HG02884 (cell line): ENCODE results near the gene STAP2.
A peak's percentile ranks its signal among the peaks of the same experiment; 100 is the strongest.
"Not testable (repeated sequence)": the region's sequence is repeated elsewhere in the genome, so short reads cannot be mapped to it uniquely, and the experiment has no call there.

Experiments
- ATAC-seq: cut with Tn5 transposase; IDR thresholded peaks from one replicate; pipeline ENCODE4 v1.9.1; 2021; ENCODE audit warnings: mild to moderate bottlenecking, moderate library complexity; ENCODE audit not compliant: unreplicated experiment

The STAP2 gene

DNA sequence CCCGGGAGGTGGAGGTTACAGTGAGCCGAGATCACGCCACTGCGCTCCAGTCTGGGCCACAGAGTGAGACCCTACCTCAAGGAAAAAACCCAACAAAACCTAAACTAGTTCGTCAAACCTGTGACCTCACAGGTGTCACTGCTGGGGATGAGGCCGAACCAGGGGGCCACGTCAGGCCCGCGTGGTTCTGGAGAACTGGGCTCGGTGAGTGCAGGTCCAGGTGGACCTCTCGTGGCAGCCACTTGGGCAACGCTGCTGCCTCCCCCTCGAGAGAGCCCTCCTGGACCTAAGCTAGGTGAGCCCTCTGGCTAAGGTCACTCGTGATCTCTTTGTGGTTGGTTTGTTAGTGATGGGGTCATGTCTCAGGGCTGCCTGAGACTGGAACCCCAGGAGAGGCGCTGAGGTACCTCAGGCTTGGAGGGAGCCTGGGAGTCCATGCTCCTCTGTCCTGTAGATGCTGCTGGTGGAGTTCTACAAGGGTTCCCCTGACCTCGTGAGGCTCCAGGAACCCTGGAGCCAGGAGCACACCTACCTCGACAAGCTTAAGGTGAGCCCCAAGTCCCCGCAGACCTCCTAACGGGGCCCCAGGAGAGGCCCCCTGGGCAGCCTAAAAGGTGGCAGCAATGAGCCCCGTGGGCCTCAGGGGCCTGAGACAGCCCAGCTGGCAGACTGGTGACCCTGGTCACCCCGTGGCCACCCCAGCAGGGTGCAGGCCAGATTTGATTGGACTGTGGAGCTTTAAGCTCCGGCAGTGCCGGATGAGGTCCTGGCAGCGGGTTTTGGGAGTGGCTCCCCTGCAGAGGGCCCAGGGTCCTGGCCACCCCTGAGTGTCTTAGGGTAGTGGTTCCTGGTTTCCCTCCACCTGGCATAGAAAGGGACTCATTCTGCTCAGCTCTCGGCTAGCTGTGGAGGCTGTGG lies 20.3 kb upstream of the STAP2 start:
- no peak for ATAC-seq

DNA sequence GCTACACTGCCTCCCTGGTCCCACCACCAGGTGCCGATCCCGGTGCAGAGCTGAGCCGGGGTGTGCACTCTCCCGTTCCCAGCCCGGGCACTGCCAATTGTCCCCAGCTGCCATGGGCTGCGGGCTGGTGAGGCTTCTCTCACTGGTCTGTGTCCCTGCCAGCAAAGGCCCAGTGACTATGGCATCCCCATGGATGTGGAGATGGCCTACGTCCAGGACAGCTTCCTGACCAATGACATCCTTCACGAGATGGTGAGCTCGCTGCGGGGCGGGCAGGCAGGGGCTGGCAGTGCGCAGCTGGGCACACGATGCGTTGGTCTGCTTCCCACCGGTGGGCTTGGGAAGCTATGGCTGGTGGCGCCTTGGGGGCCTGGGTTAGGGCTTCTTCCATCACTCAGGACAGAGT lies 19.3 kb upstream of the STAP2 start:
- ATAC-seq = no peak

DNA sequence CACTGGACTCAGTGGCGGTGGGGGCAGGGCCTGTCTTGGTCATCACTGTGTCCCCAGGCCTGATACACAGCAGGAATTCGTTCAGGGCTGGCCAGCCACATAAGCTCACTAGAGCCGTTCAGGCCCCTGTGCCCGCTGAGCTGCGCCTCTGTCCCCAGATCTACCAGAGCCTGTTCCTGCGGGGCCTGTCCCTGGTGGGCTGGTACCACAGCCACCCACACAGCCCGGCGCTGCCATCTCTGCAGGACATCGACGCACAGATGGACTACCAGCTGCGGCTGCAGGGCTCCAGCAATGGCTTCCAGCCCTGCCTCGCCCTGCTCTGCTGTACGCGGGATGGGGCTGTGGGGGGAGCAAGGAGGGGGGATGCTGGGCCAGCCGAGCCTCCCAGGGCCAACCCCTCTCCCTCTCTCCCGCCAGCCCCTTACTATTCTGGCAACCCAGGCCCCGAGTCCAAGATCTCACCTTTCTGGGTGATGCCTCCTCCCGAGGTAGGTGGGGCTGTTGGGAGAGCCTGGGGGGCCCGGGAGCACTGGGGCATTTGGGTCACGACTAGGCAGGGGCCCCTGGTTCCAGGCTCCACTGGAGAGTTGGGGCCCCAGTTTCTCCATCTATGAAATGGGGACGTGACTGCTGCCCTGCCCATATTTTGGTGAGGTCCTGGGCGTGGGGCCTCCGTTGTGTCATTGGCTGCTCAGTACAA lies 18.6 kb upstream of the STAP2 start:
- no peak for ATAC-seq

DNA sequence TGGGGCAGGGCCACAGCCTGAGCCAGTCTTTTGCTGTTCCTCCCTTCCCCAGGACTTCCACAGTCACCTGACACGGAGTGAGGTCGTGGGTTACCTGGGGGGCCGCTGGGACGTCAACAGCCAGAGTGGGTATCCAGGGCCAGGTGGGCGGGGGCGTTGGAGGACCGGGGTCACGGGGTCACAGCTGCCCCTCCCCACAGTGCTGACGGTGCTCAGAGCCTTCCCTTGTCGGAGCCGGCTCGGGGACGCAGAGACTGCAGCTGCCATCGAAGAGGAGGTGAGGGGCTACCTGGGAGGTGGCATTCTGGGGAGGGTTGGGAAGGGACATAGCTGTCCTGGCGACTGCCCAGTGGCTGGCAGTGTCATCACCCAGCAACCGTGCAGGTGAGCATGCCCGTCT lies 16.3 kb upstream of the STAP2 start:
- ATAC-seq = no peak

DNA sequence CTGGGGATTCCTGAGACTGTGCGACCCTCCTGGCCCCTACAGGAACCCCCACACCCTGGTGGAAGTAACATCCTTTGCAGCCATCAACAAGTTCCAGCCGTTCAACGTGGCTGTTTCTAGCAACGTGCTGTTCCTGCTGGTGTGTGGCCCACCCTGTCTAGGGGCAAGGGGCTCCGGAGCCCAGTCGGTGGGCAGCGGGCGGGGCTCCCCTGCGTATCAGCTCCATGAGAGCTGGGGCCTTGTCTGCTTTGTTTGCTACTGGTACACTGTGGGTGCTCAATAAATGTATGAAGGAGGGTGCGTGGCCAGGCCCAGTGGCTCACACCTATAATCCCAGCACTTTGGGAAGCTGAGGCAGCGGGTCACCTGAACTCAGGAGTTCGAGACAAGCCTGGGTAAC lies 15.7 kb upstream of the STAP2 start:
- no peak for ATAC-seq

DNA sequence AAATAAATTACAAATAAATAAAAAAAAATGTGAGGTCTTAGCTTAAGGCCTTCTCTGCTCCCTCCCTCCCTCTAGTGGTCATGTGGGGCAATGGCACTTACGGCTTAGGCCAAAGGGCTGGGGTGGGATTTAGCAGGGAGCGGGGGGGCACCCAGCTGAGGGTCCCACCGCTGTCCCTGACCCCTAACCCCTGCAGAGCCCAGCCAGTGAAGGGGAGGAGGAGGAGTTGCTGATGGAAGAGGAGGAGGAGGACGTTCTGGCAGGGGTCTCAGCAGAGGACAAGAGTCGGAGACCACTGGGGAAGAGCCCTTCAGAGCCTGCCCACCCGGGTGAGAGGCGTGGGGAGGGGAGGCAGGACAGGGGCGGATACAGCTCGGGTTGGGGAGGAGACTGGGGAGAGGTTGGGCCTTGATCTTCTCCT lies 14.1 kb upstream of the STAP2 start:
- ATAC-seq = no peak

DNA sequence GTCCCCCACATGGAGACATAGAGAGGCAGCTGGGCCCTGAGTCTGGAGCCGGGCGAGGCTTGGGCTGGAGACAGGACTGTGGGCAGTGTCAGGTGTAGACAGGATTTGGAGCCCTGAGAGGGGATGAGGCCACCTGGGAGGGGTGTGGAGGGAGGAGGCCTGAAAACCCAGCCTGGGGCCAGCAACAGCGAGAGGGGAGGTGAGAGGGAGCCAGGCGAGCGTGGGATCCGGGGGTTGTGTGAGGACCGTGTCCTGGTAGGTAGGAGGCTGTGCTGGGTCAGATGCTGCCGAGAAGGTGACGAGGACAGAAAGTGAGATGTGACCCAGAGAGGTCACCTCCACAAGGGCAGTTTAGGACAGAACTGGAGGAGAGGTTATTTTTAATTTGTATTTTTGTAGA lies 12.1 kb upstream of the STAP2 start:
- ATAC-seq = no peak

DNA sequence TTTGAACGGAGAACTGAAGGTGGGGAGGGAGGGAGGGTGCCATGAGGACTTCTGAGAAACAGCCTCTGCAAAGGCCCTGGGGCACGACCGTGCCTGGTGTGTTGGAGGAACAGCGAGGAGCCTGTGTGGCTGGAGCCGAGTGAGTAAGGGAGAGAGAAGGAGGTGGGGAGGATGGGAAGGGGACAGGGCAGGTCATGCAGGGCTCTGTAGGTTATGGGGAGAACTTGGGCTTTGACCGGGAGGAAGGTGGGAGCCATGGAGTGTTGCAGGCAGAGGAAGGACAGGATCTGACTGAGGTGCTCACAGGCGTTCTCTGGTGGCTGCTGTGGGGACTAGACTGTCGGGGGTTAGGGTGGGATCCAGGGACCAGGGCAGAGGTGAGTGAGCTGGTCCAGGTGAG lies 11.5 kb upstream of the STAP2 start:
- no peak for ATAC-seq

DNA sequence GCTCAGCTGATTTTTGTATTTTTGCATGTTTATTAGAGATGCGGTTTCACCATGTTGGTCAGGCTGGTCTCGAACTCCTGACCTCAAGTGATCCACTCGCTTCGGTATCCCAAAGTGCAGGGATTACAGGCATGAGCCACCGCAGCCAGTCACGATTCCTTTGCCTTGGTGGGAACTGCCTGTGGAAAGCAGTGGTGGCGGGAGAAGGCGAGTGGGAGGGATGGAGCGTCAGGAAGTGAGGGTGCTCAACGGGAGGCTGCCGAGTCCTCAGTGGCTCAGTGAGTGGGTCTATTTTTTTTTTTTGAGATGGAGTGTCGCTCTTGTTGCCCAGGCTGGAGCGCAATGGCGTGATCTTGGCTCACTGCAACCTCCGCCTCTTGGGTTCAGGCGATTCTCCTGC lies 10.6 kb upstream of the STAP2 start:
- not testable (repeated sequence) for ATAC-seq

DNA sequence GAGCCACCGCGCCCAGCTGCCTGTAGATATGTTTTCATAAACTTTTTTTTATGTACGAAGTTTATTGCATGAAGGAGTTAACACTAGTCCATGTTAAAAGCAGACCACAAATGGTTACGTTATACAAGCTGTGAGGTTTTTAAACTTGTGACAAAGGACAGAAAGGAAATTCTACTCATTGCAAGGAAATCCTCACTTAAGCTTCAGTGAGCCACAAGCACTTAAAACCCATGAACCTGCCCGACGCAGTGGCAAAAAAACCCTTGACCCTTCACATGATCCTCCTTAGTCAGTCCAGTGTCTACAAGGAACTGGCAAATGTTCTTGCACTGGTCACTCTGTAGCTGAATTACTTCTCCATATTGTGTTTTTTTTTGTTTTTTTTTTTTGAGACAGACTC lies 8.9 kb upstream of the STAP2 start:
- ATAC-seq = no peak

DNA sequence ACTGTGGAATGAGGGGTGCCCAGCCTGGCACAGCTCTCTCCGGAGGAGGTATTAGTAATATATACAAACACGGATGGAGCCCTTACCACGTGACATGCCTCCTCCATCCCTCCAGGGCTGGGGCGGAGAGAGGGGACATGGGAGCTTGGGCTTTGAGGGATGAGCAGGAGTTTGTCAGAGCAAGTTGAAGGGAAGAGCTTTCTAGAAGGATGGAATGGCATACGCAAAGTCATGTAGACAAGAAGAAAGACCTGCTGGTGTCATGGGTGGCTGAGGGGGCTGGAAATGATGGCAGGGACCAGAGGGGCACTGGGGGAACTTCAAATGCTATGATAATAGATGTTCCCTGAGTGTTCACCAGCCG lies 7.4 kb upstream of the STAP2 start:
- no peak for ATAC-seq

DNA sequence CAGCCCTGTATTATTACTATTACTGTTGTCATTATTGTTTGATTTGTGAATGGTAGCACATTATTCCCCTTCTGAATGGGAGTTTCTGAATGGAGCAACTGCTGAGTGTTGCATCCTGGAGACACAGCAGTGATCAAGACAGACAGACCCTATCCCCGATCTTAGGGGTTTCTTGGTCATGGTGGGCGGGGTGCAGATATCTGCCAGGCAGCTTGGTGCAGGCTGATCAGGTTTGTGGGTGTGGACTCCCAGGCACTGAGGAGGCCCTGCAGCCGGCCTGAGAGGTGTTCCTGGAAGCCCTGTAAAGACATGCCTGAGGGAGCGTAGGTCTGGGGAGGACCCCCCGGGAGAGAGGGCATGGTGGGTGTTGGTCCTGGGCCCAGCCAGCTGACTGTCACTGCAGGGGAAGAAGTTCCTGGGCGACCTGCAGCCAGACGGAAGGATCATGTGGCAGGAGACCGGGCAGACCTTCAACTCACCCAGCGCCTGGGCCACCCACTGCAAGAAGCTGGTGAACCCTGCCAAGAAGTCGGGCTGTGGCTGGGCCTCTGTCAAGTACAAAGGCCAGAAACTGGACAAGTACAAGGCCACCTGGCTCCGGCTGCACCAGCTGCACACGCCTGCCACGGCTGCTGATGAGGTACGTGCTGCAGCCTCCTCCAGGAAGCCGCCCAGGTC lies 6.9 kb upstream of the STAP2 start:
- no peak for ATAC-seq

DNA sequence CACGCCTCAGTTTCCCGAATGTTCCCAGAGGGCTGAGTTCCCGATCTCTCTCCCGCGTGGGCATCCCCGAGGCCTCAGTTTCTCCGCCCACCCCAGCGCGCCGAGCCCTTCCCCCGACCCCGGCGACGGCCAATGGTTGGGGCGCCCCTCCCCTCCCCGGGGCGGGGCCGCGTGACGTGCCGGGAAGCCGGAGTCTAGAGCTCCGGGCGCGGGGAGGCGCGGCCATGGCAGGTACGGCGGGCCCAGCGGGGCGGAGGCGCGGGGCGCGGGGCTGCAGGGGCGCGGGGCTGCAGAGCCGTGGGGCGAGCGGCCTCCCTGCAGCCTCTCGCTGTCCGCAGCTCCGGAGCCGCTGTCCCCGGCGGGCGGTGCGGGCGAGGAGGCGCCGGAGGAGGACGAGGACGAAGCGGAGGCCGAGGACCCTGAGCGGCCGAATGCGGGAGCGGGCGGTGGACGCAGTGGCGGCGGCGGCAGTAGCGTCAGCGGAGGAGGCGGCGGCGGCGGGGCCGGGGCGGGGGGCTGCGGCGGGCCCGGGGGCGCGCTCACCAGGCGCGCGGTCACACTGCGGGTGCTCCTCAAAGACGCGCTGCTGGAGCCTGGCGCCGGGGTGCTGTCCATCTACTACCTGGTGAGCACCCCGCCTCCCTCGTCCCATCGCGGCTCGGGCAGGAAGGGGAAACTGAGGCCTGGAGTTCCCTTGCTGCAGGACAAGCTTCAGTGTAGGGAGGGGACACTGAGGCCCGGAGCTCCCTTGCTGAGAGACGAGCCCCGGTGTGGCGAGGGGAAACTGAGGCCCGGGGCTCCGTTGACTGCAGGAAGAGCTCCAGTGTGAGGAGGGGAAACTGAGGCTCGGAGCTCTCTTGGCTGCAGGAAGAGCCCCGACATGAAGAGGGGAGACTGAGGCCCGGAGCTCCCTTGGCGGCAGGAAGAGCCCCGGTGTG lies 5.0 kb upstream of the STAP2 start, which contains the start of gene MPND:
Gene MPND (plus strand): TSS at position 193 of the 938 bp plus-strand sequence. CDS start 32 bp downstream, at position 225.
- ATAC-seq = peak; percentile 39

DNA sequence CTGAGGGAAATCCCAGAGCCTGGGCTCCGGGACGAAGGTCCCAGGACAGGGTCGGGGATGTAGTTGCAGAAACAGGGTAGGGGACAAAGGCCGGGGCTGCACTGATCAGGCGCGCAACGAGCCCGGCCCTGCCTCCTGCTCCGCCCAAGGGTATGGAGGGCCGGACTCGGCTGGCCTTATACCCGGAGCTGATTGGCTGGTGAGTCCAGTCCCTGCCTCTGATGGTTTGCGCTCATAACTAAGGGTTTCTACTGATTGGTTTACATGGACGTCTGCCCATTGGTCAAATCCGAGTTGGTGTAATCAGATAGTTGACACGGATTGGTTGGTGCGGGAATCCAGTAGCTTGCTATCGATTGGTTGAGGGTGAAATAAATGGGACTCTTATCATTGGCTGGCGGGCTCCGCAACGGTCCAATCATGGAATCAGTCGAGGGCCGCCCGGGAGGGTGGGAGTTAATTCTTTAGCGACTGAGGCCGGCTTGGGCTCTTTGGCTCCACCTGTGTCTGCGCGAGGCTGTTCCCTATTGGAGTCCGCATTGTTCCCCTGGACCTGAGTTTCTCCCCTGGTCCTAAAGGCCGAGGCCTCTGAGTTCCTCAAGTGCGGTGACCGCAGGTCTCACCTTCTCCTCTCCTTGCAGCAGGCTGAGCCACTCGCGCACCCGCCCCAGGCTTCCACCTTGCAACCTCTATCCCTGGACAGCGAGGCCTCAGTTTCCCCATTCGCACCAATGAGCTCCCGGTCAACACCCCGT lies 4.2 kb upstream of the STAP2 start:
- ATAC-seq = peak; percentile 82

DNA sequence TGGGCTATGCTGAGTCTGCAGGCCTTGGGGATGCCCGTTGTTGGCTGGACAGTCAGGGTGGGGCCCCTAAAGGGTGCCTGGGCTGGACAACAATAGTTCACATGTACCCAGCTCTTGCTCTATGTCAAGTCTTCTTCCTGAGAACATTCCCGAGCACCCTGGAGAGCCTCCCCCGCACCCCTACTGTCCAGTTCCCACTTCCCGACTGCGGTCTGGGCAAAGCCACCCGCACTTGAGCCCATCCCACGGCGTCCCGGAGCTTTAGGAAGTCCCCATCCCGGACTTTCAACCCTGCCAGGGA lies 3.6 kb upstream of the STAP2 start:
- no peak for ATAC-seq

DNA sequence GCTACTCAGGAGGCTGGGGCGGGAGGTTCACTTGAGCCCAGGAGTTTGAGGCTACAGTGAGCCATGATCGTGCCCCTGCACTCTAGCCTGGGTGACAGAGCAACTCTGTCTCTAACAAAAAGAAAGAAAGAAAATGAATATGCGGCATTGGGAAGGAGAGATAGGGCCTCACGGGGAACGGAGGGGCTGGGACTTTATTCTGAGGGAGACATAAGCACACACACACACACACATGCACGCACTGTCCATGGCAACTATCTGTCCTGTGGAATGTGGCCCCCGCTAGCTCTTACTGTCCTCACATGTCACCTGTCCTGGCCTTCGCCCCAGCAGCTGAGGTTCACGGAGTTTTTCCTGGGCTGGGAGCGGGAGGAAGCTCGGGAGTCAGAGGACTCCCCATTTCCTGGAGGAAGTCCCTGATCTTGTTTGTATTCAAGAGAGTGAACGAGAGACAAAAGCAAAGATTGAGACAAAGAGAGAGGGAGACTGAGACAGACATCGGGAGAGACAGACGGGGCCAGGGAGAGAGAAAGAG lies 654 bp downstream of the STAP2 start:
- no peak for ATAC-seq

DNA sequence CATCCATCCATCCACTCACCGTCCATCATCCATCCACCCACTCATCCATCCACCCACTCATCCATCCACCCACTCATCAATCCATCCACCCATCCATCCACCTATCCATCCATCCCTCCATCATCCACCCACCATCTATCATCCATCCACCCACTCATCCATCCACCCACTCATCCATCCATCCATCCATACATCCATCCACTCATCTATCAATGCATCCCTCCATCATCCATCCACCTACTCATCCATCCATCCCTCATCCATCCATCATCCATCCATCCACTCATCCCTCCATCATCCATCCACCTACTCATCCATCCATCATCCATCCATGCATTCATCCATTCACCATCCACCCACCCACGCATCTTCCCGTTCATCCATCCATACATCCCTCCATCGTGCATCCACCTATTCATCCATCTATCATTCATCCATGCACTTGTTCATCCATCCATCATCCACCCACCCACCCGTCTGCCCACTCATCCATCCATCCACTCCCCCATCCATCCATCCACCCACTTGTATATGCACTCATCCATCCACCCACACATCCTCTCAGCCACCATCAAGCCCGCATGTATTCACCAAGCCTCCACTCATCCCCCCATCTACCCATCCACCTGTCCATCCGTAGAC lies 3.6 kb downstream of the STAP2 start:
- ATAC-seq = no peak

DNA sequence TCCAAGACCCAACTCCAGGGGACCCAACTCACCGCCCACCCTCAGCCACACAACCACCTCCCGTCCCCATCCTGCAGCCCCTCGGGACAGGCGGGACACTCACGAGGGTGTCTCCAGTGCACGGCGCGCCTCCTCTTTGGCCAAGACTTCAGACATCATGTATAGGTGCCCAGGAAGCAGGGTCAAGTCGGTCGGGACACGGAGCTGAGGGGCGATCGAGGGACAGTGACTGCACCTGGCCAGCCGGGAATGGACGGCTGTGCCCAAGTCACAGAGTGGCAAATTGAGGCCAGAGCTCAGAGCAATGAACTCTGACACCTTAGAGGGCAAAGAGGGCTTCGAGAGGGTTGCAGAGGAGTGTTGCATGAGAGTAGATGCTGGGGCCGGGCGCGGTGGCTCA lies 8.8 kb downstream of the STAP2 start:
- no peak for ATAC-seq

DNA sequence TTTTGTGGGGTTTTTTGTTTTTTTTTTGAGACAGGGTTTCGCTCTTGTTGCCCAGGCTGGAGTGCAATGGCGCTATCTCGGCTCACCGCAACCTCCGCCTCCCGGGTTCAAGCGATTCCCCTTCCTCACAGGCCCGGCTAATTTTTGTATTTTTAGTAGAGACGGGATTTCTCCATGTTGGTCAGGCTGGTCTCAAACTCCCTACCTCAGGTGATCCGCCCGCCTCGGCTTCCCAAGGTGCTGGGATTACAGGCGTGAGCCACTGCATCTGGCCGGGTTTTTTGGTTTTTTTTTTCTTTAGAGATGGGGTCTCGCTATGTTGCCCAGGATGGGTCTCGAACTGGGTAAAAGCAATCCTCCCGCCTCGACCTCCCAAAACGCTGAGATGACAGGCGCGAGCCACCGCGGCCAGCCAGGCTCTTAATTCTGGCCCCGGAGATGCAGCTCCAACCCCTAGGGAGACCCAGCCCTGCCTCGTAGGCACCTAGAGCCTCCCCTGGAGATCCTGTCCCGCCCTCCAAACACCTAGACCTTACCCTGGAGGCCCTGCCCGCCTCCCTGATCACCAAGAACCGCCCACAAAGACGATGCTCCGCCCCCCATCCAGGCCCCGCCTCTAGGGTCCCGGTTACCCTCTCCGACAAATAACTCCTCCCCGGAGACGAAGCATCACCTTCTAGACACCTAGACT lies 9.5 kb downstream of the STAP2 start:
- not testable (repeated sequence) for ATAC-seq
